Panc1 (cell line): Measurements from ENCODE around the gene ERGIC2. TPM values are rescaled to one million over a fixed set of nuclear protein-coding genes. Genes with fewer than 3 reads are reported as not detected.
A peak's percentile ranks its signal among the peaks of the same experiment; 100 is the strongest.

Experiments used
- ATAC-seq: fragments of 200-7000 bp; cut with Tn5 transposase; 2 replicates; pipeline ENCODE4 v1.9.1; 2020; ENCODE audit warnings: mild to moderate bottlenecking, moderate library complexity
- Bru-seq: library from RNA; stranded (reverse); fragments of 400-500 nt; gene quantifications from one replicate; lab custom pipeline; 2021; lab: Mats Ljungman, UMichigan
- BruChase-seq, 2 experiments: library from RNA; stranded (reverse); fragments of 400-500 nt; gene quantifications; one replicate each; lab custom pipeline; 2021; lab: Mats Ljungman, UMichigan
- BruUV-seq: library from RNA; stranded (reverse); fragments of 400-500 nt; replicated peaks from 2 replicates; lab custom pipeline; 2021; lab: Mats Ljungman, UMichigan
- CTCF ChIA-PET: fragments of 300-600 bp; sonication (Branson Sonifier 250); formaldehyde crosslinking; loops from one replicate; lab custom pipeline; 2022; ENCODE audit warnings: antibody characterized with exemption; lab: Charles Lee
- POLR2A ChIA-PET: fragments of 300-600 bp; sonication (Branson Sonifier 250); formaldehyde crosslinking; loops from one replicate; lab custom pipeline; 2022; ENCODE audit warnings: antibody characterized with exemption; lab: Charles Lee
- DNase-seq: peaks from one replicate; pipeline ENCODE4 v3.0.0-alpha.2; 2010; ENCODE audit warnings: low read depth, low spot score
- H3K27ac ChIP-seq: 2 replicates; pipeline ENCODE4 v1.5.1; 2011; ENCODE audit warnings: mild to moderate bottlenecking, low read length, inconsistent platforms
- H3K27me3 ChIP-seq: fragments of 200-500 bp; sonication (Bioruptor generic); 2 replicates; pipeline ENCODE4 v1.6.0; 2014; ENCODE audit warnings: low read length, inconsistent platforms; ENCODE audit not compliant: control insufficient read depth, insufficient read depth
- H3K36me3 ChIP-seq: fragments of 200-500 bp; sonication (Bioruptor generic); 2 replicates; pipeline ENCODE4 v1.5.1; 2014; ENCODE audit warnings: inconsistent platforms, mild to moderate bottlenecking, low read length, moderate library complexity; ENCODE audit not compliant: control insufficient read depth, insufficient read depth
- H3K4me1 ChIP-seq: 2 replicates; pipeline ENCODE4 v1.5.1; 2011; ENCODE audit warnings: inconsistent platforms, mild to moderate bottlenecking, low read length, moderate library complexity; ENCODE audit not compliant: control insufficient read depth, insufficient read depth
- H3K4me3 ChIP-seq, 2 experiments: 2 replicates each; pipeline ENCODE4 v1.5.1; 2011 to 2012; ENCODE audit warnings: low read depth in 2 of 2, low read length in 2 of 2, mild to moderate bottlenecking in 2 of 2, inconsistent platforms in 1 of 2, moderate library complexity in 1 of 2
- H3K9me3 ChIP-seq: fragments of 200-500 bp; sonication (Bioruptor generic); 2 replicates; pipeline ENCODE4 v1.5.1; 2014; ENCODE audit warnings: low read depth, mild to moderate bottlenecking, inconsistent platforms, low read length, moderate library complexity; ENCODE audit not compliant: control insufficient read depth, insufficient read depth
- POLR2AphosphoS5 ChIP-seq: IDR thresholded peaks from 2 replicates; pipeline ENCODE4 v1.6.1; 2012; ENCODE audit warnings: mild to moderate bottlenecking, low read depth, low read length, moderate library complexity
- SIN3A ChIP-seq: IDR thresholded peaks from 2 replicates; pipeline ENCODE4 v1.6.1; 2012; ENCODE audit warnings: low read depth, mild to moderate bottlenecking, low read length, moderate library complexity, borderline replicate concordance; ENCODE audit not compliant: insufficient read depth
- TCF7L2 ChIP-seq: IDR thresholded peaks from 2 replicates; pipeline ENCODE4 v1.6.1; 2011; ENCODE audit warnings: mild to moderate bottlenecking, low read depth, low read length, inconsistent platforms
- in situ Hi-C: cut with HindIII; loops from 2 replicates; pipeline ENCODE4 v1.10.0; 2016; ENCODE audit warnings: low sequenced_read_pairs, low pct_unique_long_range_greater_than_20kb
- intact Hi-C: fragments of 100-400 bp; cut with micrococcal nuclease; formaldehyde crosslinking; loops from one replicate; pipeline ENCODE4 v1.10.0; 2022; ENCODE audit not compliant: unreplicated experiment
- long read RNA-seq: library from polyadenylated mRNA; unstranded; transcript quantifications from one replicate; pipeline ENCODE4 v2.0.0, GENCODE V29; 2021; ENCODE audit not compliant: unreplicated experiment
- polyA plus RNA-seq: library from polyadenylated mRNA; unstranded; fragments of >200 nt; gene quantifications from one replicate; pipeline ENCODE4 v1.2.1, GENCODE V29; 2012; ENCODE audit warnings: missing spikeins; ENCODE audit not compliant: insufficient read length
- total RNA-seq: library from RNA; stranded (reverse); gene quantifications from one replicate; pipeline ENCODE4 v1.2.1, GENCODE V29; 2021; ENCODE audit not compliant: unreplicated experiment
- TF ChIP-seq, protein P1 (sequence below), 2 experiments: IDR thresholded peaks; 2 replicates each; pipeline ENCODE4 v1.6.1; 2011 to 2012; ENCODE audit warnings: low read depth in 2 of 2, control low read depth in 1 of 2, low read length in 1 of 2, mild to moderate bottlenecking in 1 of 2, moderate library complexity in 1 of 2; ENCODE audit not compliant: insufficient read depth in 1 of 2
- TF ChIP-seq, protein P2 (sequence below): fragments of 450-650 bp; IDR thresholded peaks from 2 replicates; pipeline ENCODE4 v1.5.1; 2017; ENCODE audit warnings: mild to moderate bottlenecking

ERGIC2 gene, protein sequence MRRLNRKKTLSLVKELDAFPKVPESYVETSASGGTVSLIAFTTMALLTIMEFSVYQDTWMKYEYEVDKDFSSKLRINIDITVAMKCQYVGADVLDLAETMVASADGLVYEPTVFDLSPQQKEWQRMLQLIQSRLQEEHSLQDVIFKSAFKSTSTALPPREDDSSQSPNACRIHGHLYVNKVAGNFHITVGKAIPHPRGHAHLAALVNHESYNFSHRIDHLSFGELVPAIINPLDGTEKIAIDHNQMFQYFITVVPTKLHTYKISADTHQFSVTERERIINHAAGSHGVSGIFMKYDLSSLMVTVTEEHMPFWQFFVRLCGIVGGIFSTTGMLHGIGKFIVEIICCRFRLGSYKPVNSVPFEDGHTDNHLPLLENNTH
- 90.2 TPM for total RNA-seq
- 34.6 TPM for polyA plus RNA-seq
- Bru-seq, nascent RNA, result percentile 88 among the genes with signal in this experiment
- BruChase-seq, experiment 1, labeled RNA remaining after a 2-hour chase, result percentile 81 among the genes with signal in this experiment
- percentile 88 among the genes with signal in this experiment for BruChase-seq, experiment 2, labeled RNA remaining after a 6-hour chase
- long read RNA-seq, full-length matches to known transcripts, result 99 of 134 reads
- long read RNA-seq, partial matches to known transcripts, result 9 of 134 reads
- long read RNA-seq, other reads (novel, unspliced or antisense), result 26 of 134 reads

DNA sequence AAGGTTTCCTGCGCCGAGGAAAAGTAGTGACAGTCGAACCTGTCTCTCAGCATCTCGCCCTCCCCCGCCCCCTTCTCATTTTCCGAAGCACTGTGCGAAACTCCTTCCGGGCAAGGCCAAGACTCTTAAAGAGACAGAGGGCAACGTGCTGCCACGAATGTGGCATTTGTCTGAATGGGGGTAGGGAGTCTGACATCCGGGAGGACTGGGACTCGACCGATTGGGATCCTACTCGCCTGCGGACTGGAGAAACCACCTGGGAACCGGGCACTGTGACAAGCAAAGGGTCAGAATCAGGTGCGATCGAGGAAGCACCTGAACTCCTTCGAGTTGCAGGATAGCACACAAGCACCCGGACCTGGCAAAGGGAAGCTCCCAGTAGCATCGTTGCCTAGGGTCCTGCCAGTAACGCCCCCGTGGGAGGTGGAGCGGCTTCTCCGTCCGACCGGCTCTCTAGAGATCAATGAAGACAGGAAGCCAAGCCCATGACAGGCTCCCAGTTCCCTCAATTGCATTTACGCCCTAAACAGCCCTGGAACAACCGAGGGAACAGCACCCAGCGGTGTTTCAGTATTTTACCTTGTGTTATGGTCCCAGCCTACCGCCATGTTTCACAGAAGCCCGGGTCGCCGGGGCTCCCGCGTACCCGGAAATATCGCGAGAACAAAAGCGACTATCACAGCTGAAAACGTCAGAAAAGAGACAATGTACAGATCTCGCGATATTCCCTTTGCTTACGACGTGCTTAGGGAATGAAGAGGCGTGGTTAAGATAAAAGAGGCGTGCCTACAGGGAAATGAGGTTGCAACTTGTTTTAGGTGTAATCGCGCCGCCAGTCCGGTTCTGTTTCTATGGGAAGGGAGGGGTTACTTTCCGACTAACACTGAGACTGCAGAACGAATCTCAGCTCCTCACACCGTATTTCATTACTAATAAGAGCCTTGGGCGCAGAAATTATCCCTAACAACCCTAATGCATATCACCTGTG lies at the start of gene ERGIC2:
TSS of gene ERGIC2 (minus strand) at position 637 of the 988 bp plus-strand sequence. CDS start 9,539 bp downstream, outside the sequence.
- POLR2A ChIA-PET, result interaction anchor here (0.7 kb wide), 2 partner anchors 11 to 267 kb away, joined by 3 read pairs; no protein-coding TSS in a partner anchor
- intact Hi-C loops (no loop called here), in situ Hi-C loops (no loop called here)
- CTCF ChIA-PET, result interaction anchor here (0.6 kb wide), 1 partner anchor 1442 kb away, joined by 11 read pairs; no protein-coding TSS in a partner anchor
- peaks cover 8% of the 10 kb centered on the region for H3K4me1 ChIP-seq
- ATAC-seq, result peak; percentile 99
- no peaks in the 10 kb centered on the region; the same call in 1 of the 2 replicates for H3K36me3 ChIP-seq
- no peaks in the 10 kb centered on the region for H3K9me3 ChIP-seq
- H3K27ac ChIP-seq, result peak within 1 kb of the TSS; percentile 94
- peak within 1 kb of the TSS; percentile 95 to 99 for H3K4me3 ChIP-seq
- peak; percentile 99 for DNase-seq
- H3K27me3 ChIP-seq, result peaks cover 10% of the 10 kb centered on the region
- BruUV-seq, result TSS peak; percentile 79
- TF ChIP-seq SIN3A (0 out of 2 replicates have a peak, but pooled peaks have one; percentile 63), TCF7L2 (peak; percentile 64; the same call in 1 of the 2 replicates), POLR2AphosphoS5 (peak; percentile 80)
- TF ChIP-seq, protein P1, sequence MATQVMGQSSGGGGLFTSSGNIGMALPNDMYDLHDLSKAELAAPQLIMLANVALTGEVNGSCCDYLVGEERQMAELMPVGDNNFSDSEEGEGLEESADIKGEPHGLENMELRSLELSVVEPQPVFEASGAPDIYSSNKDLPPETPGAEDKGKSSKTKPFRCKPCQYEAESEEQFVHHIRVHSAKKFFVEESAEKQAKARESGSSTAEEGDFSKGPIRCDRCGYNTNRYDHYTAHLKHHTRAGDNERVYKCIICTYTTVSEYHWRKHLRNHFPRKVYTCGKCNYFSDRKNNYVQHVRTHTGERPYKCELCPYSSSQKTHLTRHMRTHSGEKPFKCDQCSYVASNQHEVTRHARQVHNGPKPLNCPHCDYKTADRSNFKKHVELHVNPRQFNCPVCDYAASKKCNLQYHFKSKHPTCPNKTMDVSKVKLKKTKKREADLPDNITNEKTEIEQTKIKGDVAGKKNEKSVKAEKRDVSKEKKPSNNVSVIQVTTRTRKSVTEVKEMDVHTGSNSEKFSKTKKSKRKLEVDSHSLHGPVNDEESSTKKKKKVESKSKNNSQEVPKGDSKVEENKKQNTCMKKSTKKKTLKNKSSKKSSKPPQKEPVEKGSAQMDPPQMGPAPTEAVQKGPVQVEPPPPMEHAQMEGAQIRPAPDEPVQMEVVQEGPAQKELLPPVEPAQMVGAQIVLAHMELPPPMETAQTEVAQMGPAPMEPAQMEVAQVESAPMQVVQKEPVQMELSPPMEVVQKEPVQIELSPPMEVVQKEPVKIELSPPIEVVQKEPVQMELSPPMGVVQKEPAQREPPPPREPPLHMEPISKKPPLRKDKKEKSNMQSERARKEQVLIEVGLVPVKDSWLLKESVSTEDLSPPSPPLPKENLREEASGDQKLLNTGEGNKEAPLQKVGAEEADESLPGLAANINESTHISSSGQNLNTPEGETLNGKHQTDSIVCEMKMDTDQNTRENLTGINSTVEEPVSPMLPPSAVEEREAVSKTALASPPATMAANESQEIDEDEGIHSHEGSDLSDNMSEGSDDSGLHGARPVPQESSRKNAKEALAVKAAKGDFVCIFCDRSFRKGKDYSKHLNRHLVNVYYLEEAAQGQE (IDR thresholded peaks at IDR 0.05; ENCODE audit: insufficient read depth in 1 of 2, low read depth in 2 of 2, low read length in 1 of 2), result no peak
- TF ChIP-seq, protein P2, sequence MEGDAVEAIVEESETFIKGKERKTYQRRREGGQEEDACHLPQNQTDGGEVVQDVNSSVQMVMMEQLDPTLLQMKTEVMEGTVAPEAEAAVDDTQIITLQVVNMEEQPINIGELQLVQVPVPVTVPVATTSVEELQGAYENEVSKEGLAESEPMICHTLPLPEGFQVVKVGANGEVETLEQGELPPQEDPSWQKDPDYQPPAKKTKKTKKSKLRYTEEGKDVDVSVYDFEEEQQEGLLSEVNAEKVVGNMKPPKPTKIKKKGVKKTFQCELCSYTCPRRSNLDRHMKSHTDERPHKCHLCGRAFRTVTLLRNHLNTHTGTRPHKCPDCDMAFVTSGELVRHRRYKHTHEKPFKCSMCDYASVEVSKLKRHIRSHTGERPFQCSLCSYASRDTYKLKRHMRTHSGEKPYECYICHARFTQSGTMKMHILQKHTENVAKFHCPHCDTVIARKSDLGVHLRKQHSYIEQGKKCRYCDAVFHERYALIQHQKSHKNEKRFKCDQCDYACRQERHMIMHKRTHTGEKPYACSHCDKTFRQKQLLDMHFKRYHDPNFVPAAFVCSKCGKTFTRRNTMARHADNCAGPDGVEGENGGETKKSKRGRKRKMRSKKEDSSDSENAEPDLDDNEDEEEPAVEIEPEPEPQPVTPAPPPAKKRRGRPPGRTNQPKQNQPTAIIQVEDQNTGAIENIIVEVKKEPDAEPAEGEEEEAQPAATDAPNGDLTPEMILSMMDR, result no peak

DNA sequence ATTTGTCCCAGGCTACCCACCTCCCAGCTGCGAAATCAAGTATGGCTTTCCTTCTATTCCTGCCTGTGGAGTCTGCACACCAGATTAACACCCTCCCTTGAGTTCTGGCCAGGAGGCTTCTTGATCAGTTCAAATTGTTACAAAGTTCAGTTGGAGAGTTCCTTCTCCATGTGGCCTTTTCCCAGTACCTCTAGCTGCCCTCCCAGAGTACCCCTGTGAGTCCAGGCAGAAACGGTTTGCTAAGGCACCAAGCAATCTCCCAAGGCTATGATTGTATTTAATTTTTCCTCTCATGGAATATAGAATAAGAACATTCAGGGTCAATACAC lies 49.7 kb upstream of the ERGIC2 start:
- no TSS peak for BruUV-seq
- H3K36me3 ChIP-seq, result no peaks in the 10 kb centered on the region
- H3K4me1 ChIP-seq, result no peaks in the 10 kb centered on the region
- ATAC-seq (no peak), DNase-seq (no peak)
- in situ Hi-C loops (no loop called here), intact Hi-C loops (no loop called here)
- no peak overlapping the region for H3K27ac ChIP-seq
- no peak for TF ChIP-seq SIN3A
- TF ChIP-seq, protein P2, result no peak
- TF ChIP-seq, protein P1 (IDR thresholded peaks at IDR 0.05; ENCODE audit: insufficient read depth in 1 of 2, low read depth in 2 of 2, low read length in 1 of 2), result no peak
- TF ChIP-seq POLR2AphosphoS5, result no peak
- no peak for TF ChIP-seq TCF7L2
- ChIA-PET CTCF (no interaction called here), POLR2A (no interaction called here)
- no peaks in the 10 kb centered on the region for H3K9me3 ChIP-seq
- H3K27me3 ChIP-seq, result no peaks in the 10 kb centered on the region; the same call in 1 of the 2 replicates
- no peak overlapping the region for H3K4me3 ChIP-seq
